ENCODE results near the gene SPATA1.
"Not testable (repeated sequence)": the region's sequence is repeated elsewhere in the genome, so short reads cannot be mapped to it uniquely, and the experiment has no call there.

The SPATA1 gene

GRCh38 chr1:84587099-84587498, 80.9 kb downstream of the SPATA1 start:
- no peak for DNase-seq (ENCODE audit: extremely low read depth, low read depth)
- no peak for TF ChIP-seq CTCF (IDR thresholded peaks at IDR 0.05; ENCODE audit: low read depth, low read length)

GRCh38 chr1:84594959-84595358, 88.8 kb downstream of the SPATA1 start:
- DNase-seq (ENCODE audit: extremely low read depth, low read depth): not testable (repeated sequence)

- no peak for TF ChIP-seq CTCF (IDR thresholded peaks at IDR 0.05; ENCODE audit: low read depth, low read length)
- DNase-seq (ENCODE audit: extremely low read depth, low read depth): no peak
Observed at GRCh38 chr1:84597011-84597410, 90.8 kb downstream of the SPATA1 start.

GRCh38 chr1:84598418-84598817, 92.2 kb downstream of the SPATA1 start:
- DNase-seq (ENCODE audit: extremely low read depth, low read depth): no peak

GRCh38 chr1:84598846-84599741, 92.9 kb downstream of the SPATA1 start:
- DNase-seq (ENCODE audit: extremely low read depth, low read depth): no peak

More at GRCh38 chr1:84598418-84598817, 92.2 kb downstream of the SPATA1 start:
- TF ChIP-seq CTCF (IDR thresholded peaks at IDR 0.05; ENCODE audit: low read depth, low read length): no peak

GRCh38 chr1:84600796-84601195, 94.6 kb downstream of the SPATA1 start:
- no peak for DNase-seq (ENCODE audit: extremely low read depth, low read depth)

More at GRCh38 chr1:84598846-84599741, 92.9 kb downstream of the SPATA1 start:
- TF ChIP-seq CTCF (IDR thresholded peaks at IDR 0.05; ENCODE audit: low read depth, low read length): no peak

GRCh38 chr1:84603223-84603622, 97.0 kb downstream of the SPATA1 start:
- no peak for DNase-seq (ENCODE audit: extremely low read depth, low read depth)
- TF ChIP-seq CTCF (IDR thresholded peaks at IDR 0.05; ENCODE audit: low read depth, low read length): no peak

More at GRCh38 chr1:84600796-84601195, 94.6 kb downstream of the SPATA1 start:
- no peak for TF ChIP-seq CTCF (IDR thresholded peaks at IDR 0.05; ENCODE audit: low read depth, low read length)

Data from AG09319 (cell line).